Chondrocyte (in vitro differentiated cells): ENCODE data around the gene ING2. TPM values are rescaled to one million over a fixed set of nuclear protein-coding genes. Genes with fewer than 3 reads are reported as not detected.

Experiments
- DNase-seq: peaks from one replicate; pipeline ENCODE4 v3.0.0; 2021; ENCODE audit warnings: mixed read lengths, low spot score
- H3K27ac Mint-ChIP-seq: one replicate; pipeline ENCODE4 v1.8.0; 2021; ENCODE audit warnings: mild to moderate bottlenecking, moderate library complexity, mixed read lengths; ENCODE audit not compliant: unreplicated experiment
- H3K27me3 Mint-ChIP-seq: 2 replicates; pipeline ENCODE4 v1.8.0; 2021; ENCODE audit warnings: low read depth, mixed read lengths
- H3K36me3 Mint-ChIP-seq: 2 replicates; pipeline ENCODE4 v1.8.0; 2021; ENCODE audit warnings: low read depth, mixed read lengths
- H3K4me1 Mint-ChIP-seq: 2 replicates; pipeline ENCODE4 v1.8.0; 2021; ENCODE audit warnings: low read depth, mild to moderate bottlenecking, mixed read lengths
- H3K4me3 Mint-ChIP-seq: one replicate; pipeline ENCODE4 v1.8.0; 2021; ENCODE audit warnings: mild to moderate bottlenecking, moderate library complexity, mixed read lengths; ENCODE audit not compliant: unreplicated experiment
- H3K9me3 Mint-ChIP-seq: 2 replicates; pipeline ENCODE4 v1.8.0; 2021; ENCODE audit warnings: low read depth, mixed read lengths
- total RNA-seq: library from RNA; stranded (reverse); gene quantifications from 3 replicates; pipeline ENCODE4 v1.2.1, GENCODE V29; 2021
- TF ChIP-seq, protein P1 (sequence below): fragments of 200-600 bp; sonication (generic); IDR thresholded peaks from 2 replicates; pipeline ENCODE4 v1.5.0; 2021; ENCODE audit warnings: antibody characterized with exemption, mild to moderate bottlenecking, moderate library complexity

ING2 gene
- total RNA-seq, 1 donor from 2014 or later = 10.3 TPM

GRCh38 chr4:183561905-183562304 is 57.0 kb downstream of the ING2 start:
- Mint-ChIP-seq H3K4me1 (no peaks in the 10 kb centered on the region), H3K9me3 (no peaks in the 10 kb centered on the region), H3K27me3 (peaks cover 12% of the 10 kb centered on the region), H3K36me3 (no peaks in the 10 kb centered on the region), H3K27ac (no peak overlapping the region), H3K4me3 (no peak overlapping the region)
- TF ChIP-seq, protein P1, sequence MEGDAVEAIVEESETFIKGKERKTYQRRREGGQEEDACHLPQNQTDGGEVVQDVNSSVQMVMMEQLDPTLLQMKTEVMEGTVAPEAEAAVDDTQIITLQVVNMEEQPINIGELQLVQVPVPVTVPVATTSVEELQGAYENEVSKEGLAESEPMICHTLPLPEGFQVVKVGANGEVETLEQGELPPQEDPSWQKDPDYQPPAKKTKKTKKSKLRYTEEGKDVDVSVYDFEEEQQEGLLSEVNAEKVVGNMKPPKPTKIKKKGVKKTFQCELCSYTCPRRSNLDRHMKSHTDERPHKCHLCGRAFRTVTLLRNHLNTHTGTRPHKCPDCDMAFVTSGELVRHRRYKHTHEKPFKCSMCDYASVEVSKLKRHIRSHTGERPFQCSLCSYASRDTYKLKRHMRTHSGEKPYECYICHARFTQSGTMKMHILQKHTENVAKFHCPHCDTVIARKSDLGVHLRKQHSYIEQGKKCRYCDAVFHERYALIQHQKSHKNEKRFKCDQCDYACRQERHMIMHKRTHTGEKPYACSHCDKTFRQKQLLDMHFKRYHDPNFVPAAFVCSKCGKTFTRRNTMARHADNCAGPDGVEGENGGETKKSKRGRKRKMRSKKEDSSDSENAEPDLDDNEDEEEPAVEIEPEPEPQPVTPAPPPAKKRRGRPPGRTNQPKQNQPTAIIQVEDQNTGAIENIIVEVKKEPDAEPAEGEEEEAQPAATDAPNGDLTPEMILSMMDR = no peak
- no peak for DNase-seq

Other genes with a start within 250 kb of the ING2 start
- not detected in 3 replicates for gene CLDN22, start 184.8 kb upstream of the ING2 start, total RNA-seq
- gene CLDN24, start 182.6 kb upstream of the ING2 start, total RNA-seq = not detected in 3 replicates
- gene CDKN2AIP, start 60.4 kb upstream of the ING2 start, total RNA-seq = 9.4 to 11.8 TPM (median 10.7 TPM) in 3 replicates
- 19.6 to 25.9 TPM (median 21.3 TPM) in 3 replicates for gene RWDD4, start 154.1 kb downstream of the ING2 start, total RNA-seq
- gene TRAPPC11, start 154.2 kb downstream of the ING2 start, total RNA-seq = 26.3 to 34.9 TPM (median 30.2 TPM) in 3 replicates